Measurements from ENCODE around the gene CIBAR2.

CIBAR2 gene

DNA sequence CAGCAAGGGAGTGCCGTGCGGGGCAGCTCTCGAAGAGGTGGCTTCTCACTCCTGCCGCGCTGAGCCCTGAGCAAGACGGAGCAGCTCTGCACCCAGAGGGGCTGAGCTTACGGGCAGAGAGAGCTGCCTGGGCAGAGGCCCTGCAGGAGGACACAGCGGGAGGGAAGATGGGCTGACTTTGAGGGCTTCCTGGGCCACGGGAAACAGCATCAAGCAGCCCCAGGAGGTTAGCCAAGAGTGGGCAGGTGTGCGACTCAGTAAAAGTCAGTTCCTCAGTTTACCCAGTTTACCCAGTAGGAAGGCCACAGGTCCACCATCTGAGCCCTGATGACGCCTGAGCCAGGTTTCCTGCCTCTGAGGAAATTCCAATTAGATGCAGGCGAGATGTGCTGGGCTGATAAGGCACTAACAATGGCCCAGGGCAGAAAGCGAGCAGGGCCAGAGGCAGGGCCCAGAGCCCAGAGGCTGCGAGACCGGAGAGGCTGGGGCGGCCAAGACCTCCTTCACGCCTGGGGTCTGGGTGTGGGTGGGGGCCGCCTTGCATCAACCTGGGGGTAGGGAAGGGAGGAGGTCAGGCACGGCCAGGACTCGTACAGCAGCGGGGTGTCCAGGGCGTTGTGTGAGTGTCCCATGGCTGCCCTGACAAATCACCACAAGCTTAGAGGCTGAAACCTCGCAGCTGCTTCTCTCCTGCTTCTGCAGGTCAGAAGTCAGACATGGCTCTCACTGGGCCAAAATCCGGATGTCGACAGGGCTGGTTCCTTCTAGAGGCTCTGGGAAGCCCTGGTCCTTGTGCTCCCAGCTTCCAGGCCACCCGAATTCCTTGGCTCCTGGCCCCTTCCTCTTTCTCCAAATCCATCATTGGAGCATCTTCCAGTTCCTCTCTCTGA lies 32.0 kb upstream of the CIBAR2 start:
- no peak for DNase-seq

DNA sequence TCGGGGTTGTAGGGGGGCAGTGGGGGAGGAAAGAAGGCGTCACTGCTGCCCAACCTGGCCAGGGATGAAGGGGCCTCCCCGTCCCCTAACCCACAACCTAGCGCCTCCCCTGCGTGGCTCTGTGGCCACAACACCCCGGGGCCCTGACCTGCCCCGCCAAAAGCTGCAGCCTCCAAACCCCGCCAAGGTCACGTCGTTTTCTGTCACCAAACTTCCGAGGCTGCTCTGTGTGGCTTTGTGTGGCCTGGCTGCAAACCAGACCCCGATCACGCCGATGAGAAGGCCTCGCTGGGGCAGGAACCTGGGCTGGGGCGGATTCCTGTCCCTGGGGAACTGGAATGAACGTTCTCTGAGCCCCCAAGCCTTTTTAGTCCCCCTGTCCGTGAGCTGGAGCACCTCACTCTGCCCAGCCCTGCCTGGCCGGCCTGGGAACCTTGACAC lies 30.5 kb upstream of the CIBAR2 start:
- DNase-seq, result no peak

DNA sequence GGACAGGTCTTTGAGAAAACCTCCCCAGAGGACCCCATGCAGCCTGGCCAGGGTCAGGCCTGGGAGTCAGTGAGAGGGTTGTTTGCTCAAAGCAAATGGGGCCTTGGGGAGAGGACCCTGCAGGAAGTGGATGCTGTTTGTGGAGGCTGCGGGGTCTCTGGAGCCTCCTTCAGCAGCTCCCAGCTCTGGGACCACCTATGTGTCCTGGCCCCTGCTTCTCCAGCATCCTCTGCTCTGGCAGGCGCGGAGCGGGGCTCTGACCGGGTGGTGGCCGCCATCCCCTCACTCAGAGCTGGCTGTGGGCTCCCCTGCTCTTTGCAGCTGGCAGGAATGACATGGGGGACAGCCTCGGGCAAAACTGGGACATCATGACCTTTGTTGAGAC lies 29.8 kb upstream of the CIBAR2 start:
- DNase-seq, result no peak

DNA sequence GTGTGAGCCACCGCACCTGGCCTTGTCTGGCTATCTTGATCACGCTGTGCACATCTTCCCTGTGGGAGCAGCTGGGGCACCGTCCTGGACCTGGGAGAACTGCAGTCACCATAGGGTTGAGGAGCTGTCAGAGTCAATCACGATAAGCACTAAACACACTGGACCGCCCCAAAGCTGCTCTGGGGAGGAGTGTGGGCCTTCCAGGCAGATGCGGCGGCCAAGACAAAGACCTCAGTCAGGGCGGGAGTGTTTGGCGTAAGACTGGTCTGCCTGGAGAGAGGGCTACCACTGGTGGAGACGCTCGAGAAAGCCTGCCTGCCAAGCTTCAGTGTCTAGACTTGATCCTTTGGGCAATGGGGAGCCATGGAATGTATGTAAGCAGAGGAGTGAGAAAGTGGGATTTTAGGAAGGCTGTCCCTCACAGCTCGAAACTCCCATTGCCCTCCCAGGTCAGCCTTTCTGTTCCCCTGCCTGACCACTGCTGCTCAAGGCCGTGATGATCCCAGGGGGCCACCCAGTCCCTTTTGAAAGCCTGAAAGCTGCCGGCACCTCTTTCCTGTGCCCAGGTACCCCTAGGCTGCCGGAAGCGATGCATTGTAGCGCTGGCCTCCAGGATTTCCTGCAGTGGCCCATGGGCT lies 29.3 kb upstream of the CIBAR2 start:
- no peak for DNase-seq

DNA sequence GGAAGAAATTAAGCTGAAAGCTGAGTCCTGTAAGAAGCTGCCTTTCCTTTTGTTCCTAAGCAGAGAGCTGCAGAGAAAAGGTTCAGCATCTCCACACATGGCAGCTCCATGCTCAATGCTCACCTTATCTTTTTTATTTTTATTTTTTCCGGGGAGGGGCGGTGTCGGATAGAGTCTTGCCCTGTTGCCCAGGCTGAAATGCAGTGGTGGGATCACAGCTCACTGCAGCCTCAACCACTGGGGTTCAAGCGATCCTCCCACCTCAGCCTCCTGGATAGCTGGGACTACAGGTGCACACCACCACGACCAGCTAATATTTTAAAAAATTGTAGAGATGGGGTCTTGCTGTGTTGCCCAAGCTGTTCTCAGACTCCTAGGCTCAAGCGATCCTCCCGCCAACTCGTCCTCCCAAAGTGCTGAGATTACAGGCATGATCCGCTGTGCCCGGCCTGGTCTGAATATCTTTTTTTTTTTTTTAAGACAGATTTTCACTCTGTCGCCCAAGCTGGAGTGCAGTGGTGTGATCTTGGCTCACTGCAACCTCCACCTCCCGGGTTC lies 28.3 kb upstream of the CIBAR2 start:
- no peak for DNase-seq

DNA sequence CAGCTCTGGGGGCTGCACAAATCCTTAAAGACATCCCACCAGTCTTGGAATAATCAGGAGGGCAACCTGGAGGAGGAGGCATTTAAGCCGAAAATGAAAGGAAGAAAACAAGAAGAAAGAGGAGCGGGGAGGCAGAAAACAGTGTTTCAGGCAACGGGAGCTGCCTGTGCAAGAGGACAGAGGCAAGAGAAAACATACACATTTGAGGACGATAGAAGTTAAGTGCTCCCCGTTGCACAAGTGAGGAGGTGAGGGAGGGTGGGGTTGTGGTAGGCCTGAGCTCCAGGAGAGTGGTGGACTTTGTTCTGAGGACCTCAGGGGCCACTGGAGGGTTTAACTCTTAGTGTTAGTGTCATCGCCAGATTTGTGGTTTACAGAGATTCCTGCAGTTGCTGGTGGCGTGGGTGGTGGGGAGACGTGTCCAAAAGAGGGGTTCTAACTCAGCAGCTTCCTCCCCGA lies 27.6 kb upstream of the CIBAR2 start:
- no peak for DNase-seq

DNA sequence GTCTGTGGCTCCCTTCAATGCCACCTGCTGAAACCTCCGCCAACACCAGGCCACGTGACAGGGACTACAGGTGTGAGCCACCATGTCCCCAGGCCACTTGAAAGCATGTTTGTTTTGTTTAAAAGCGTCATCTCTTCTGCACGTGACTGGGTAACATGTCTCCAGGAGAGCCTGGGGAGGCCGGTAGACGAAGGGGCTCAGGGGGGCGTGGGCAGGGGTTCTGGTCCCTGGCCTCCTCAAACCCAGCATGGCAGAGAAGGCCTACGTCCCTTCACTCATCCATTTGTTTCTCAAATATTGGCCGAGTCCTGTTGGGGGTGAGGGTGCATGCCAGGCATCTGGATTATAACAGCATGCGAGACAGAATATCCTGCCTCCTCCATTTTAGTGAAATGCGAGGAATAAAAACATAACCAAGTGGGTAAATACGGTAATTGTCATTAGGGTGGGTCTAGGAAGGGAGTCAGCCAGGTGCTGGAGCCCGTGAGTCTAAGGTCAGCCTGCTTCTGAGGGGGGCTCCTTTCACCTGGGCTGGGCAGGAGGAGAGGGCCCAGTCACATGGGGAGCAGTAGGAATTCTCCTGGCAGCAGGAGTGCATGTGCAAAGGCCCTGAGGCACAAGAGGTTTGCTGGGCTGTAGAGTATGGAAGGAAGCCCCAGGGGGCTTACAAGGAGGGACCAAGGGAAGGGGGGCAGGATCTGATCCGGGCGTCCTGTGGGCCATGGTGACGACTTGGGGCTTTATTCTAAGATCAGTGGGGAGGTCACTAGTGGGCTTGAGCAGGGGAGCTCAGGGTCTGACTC lies 26.8 kb upstream of the CIBAR2 start:
- DNase-seq, result no peak

DNA sequence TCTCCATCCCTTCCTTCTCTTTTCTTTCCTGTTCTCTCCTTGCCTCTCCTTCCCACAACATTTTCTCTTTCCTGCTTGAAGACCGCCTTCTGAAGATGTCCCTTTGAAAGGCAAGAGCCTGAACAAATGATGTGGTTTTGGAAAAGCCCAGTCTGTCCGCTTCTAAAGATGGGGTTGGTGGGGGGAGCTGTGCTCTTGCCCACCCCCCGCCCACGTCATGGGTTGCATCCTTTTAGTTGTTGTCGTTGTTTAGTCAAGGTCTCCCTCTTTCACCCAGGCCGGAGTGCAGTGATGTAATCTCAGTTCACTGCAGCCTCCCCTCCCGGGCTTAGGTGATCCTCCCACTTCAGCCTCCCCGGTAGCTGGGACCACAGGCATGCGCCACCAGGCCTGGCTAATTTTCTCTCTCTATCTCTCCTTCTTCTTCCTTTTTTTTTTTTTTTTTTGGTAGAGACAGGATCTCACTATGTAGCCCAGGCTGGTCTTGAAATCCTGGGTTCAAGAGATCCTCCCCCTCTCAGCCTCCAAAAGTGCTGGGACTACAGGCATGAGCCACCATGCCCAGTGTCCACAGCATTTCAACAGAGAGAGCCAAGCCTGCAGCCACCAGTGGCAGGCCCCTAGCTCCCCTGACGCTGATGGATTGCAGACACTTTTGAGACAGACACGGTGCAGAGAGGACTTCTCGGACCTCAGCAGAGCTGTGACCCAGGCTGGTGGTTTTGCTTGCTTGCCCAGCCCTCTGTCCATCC lies 26.0 kb upstream of the CIBAR2 start:
- DNase-seq, result no peak

DNA sequence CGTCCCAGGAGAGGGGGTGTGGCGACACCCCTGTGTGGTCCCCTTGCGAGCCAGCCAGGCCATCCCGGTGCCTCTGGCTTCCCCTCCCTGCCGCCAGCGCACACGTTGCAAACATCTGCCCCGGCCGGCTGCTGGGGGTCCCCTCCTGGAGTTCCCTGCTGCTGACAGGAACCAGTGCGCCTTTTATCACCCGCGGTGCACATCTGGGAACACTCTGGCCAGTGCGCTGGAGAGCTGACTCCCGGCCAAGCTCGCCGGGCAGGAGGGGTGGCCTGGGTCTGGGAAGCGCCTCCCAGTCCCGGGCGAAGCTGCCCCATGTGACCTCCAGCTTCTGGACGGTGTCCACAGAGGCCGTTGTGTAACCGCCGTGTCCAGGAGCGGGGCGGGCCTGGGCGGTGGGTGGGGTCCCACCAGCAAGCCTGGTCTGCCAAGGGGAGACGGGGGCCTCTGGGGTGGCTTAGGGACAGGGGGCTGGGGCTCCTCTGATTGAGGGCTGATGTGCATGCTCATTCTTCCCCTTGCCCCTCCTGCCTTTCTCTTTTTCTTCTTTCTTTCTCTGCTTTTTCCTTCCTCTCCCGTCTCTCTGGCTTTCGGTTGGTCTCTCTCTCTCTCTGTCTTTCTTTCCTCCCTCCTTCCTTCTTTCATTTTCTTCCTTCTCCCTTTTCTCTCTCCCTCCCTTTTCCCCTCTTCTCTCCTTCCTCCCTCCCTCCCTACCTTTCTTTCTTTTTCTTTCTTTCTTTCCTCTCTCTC lies 25.2 kb upstream of the CIBAR2 start:
- no peak for DNase-seq

DNA sequence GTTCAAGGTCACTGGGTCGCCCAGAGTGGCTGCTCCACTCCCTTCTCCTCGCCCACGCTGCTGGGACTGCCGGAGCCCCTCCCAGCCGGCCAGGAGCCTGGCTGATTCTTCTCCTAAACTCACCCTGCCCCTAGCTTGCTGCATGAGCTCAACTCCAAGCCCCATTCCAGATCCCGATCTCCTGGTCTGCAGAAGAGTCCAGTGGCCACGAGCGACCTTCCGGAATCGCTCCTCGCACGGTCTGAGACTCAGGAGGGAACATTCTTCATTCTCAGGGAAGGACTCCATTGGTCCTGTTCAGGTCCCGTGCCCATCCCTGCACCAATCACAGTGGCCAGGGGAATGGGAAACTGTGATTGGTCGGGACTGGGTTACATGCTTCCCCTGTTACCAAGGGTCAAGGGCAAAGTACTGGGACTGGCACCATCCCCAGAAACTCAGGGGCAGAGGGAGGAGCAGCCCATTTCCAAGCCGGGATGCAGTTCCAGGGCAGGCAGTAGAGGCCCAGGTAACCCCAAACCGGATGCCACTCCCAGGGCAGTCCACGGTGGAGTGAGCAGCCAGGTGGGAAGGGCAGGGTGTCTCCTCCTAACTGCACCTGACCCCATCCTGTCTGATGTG lies 24.5 kb upstream of the CIBAR2 start:
- no peak for DNase-seq

DNA sequence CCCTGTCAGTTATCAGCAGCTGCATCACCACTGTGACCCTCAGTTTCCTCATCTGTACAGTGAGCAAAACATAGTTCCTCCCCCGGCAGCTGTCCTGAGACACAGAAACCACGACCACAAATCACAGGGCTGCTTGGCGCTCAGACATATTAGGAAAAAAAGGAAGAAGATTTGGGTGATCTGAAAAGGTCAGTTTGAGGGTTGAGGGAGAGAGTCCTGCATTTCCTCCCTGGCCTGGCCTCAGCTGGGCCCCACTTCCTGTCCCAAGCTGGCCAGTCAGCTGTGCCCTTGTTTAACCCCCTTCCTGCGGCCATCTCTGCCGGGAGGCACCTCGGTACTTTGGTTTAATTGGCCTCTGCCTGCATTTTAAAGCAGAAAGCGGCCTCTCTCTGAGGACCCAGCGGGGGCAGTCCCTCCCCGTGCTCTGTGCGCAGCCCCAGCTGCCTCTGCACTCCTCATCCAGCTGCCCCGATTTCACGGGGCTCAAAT lies 24.0 kb upstream of the CIBAR2 start:
- no peak for DNase-seq

DNA sequence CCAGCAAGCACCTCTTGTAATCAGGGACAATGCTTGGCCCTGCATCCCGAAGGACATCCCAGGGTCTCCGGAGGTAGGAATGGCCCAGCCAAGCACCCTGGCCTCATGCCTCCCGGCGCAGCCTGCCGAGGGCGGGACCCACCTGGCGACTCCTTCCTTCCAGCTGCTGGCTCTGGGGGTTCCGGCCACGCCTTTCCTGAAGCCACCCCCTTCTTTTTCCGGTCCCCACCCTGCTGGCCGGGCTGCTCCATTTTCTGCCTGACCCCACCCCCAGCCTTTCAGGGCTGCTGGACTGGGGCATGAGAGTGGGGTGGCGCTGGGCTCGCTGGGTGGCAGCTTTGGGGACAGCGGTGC lies 22.5 kb upstream of the CIBAR2 start:
- DNase-seq, result no peak

DNA sequence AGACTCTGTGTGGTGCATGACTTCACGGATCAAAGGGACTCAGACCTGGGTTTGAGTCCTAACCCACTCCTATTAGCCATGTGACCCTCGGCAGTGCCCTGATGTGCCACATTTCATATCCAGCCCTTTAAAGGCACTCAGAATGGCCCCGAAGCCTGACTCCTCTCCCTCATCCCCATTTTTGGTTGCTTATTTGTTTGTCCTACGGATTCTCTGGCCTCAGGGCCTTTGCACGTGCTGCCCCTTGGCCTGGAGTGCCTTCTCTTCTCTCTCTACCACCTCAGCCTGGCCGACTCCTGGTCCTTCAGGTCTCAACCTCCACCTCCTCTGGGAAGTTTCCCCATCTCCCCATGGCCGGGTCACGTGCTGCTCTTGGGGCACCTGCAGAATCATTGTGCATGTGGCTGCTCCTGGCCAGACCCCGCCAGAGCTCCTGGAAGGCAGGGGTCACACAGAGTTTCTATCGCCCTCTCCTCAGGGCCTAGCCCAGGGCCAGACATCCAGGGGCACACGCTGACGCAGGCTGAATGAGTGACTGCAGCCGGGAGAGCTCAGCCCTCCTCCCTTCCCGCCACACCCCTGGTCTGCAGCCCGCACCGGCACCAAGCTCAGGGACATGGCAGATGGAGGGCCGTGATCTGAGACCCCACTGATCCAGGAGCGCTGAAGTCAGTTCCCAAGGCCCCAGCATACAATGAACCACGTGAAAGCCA lies 22.0 kb upstream of the CIBAR2 start:
- DNase-seq, result no peak

DNA sequence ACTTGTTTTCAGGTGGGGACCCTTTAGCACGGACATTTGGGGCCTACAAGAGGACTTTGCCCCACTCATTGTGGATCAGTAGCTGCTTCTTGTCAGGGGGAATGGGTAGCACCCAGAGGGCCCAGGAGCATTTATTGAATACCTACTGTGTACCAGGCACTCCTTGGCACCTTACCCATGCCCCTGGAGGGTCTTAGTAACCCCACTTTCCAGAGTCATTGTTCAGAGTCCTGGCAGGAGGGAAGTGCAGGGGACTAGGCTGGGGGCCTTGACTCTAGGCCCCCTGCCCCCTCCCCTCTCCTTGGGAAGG lies 21.0 kb upstream of the CIBAR2 start:
- no peak for DNase-seq

DNA sequence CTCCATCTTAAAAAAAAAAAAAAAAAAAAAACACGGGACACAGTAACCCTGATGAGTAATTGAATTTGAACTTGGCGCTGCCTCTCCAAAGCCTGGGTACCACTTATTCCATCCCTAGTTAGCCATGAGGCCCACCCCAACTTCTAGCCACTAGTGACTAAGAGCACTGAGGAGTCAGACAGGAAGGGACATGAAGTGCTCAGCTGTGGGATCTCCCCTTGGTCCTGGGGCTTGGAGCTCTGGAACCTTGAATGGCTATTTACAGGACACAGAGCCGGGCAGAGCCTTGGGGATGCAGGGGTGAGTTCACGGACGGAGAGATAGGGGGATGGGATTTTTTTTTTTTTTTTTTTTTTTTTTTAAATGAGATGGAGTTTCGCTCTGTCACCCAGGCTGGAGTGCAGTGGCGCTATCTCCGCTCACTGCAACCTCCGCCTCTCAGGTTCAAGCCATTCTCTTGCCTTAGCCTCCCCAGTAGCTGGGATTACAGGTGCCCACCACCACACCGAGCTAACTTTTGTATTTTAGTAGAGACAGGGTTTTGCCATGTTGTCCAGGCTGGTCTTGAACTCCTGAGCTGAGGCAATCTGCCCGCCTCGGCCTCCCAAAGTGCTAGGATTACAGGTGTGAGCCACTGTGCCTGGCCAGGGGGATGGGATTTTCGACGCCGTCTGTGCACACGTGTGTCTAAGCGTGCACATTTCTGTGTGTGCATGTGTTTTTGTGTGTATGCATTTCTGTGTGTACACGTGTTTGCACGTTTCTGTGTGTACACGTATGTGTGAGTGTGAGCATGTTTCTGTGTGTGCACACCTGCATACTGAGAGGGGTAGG lies 20.4 kb upstream of the CIBAR2 start:
- no peak for DNase-seq

DNA sequence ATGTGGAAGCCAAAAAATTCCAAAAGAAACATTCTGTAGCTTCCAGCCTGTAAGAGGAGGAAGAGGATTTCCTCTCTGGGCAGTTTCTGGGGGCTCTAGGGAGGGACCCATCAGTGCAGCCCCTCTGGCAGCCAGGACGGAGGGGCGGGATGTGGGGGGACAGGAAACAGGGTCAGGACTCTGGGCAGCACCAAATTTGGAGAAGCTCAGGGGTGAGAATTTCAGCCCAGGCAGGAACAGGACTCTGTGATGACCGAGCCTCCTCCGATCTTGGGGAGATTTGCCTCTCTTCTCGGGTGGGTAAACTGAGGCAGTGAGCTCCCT lies 18.4 kb upstream of the CIBAR2 start:
- DNase-seq, result no peak

DNA sequence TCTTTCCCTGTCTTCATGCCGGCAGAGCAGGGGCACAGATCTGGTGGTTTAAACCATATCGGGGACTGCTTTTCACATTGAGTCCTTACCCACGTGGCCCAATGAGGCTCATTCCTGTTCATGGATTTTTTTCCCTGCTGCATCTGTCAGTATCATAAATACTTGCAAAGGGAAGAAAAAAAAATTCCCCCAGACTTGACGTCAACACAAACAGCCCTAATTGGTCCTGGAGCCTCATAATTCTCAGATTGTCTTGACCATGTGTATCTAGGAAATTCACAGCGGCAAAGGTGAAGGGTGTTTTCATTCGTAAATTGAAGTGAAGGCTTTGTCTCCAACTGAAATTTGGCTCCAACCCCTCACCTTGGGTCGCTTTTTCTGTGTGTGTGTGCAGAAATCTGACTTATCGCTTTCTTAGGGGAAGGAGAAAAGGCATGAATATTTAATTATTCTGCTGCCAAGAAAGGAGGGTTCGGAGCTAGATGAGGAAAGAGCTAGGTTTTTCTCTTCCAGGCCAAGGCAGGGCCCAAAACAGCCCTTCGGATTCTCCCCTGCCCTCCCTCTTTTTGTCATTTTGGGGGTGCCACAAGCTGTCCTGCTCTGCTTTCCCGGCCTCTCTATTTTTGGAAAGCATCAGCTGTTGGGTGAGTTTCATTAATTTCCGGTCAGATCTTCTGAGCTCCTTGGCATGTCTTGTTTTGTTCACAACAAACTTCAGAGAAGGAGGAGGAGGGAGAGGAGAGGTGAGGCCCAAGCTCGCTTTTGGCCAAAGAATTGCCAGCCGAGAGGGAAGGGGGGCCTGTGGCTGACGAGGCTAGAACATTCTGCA lies 17.8 kb upstream of the CIBAR2 start:
- no peak for DNase-seq

DNA sequence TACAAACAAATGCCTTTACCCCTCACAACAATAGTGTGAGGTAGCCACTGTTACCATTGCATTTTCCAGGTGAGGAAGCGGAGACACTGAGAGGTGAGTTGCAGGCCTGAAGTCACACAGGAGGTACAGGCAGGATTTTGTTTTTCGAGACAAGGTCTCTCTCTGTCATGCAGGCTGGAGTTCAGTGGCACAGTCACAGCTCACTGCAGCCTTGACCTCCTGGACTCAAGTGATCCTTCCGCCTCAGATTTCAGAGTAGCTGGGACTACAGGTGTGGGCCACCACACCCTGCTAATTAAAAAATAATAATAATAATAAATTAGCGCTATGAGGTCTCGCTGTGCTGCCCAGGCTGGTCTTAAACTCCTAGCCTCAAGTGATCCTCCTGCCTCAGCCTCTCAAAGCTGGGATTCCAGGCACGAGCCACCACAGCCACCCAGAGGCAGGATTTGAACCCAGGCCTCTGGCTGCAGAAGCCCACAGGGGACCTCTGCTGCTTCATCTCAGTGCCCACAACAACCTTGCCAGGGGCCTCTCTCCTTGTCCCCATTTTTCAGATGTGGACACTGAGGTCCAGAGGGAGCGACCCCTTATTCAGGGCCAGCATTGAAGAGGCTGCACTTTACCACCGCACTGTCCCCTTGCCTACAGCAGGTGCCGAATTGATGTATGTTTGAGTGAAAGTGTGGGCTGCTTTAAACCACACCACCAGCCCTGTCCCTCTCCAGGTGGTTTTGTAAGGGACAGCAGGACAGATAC lies 16.0 kb upstream of the CIBAR2 start:
- DNase-seq, result no peak

Measured in activated CD4-positive, CD25-positive, alpha-beta regulatory T cell (primary cell).